Measurements from ENCODE around the gene MOV10.
"Not testable (repeated sequence)": the region's sequence is repeated elsewhere in the genome, so short reads cannot be mapped to it uniquely, and the experiment has no call there.

MOV10 gene

DNA sequence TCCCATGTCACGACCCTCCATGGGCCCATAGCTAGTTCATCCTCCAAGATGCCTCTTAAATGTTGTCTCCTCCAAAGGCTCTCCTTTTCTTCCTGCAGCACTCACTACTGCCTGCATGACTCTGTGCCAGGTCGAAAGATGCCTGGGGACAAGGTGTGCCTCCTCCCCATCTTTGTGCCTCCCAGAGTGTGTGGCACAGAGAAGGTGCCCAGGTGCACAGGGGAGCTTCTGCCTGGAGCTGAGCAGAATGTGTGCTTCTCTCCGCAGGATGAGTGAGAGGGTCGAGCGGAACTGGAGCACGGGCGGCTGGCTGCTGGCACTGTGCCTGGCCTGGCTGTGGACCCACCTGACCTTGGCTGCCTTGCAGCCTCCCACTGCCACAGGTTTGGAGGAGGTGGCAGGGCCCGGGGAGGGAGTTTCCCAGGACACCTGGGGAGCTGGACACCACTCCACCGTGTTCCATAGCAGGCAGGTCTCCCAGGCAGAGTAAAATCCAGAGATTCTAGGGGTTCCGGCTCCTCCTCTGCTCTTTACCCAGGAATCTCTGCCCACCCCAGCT lies 47.6 kb downstream of the MOV10 start:
- TF ChIP-seq CTCF (conservative IDR thresholded peaks at IDR 0.05; ENCODE audit: low read depth, low read length) = no peak
- DNase-seq (ENCODE audit: low read depth) = no peak
- H3K4me3 ChIP-seq (ENCODE audit: low read length) = no peak overlapping the region

DNA sequence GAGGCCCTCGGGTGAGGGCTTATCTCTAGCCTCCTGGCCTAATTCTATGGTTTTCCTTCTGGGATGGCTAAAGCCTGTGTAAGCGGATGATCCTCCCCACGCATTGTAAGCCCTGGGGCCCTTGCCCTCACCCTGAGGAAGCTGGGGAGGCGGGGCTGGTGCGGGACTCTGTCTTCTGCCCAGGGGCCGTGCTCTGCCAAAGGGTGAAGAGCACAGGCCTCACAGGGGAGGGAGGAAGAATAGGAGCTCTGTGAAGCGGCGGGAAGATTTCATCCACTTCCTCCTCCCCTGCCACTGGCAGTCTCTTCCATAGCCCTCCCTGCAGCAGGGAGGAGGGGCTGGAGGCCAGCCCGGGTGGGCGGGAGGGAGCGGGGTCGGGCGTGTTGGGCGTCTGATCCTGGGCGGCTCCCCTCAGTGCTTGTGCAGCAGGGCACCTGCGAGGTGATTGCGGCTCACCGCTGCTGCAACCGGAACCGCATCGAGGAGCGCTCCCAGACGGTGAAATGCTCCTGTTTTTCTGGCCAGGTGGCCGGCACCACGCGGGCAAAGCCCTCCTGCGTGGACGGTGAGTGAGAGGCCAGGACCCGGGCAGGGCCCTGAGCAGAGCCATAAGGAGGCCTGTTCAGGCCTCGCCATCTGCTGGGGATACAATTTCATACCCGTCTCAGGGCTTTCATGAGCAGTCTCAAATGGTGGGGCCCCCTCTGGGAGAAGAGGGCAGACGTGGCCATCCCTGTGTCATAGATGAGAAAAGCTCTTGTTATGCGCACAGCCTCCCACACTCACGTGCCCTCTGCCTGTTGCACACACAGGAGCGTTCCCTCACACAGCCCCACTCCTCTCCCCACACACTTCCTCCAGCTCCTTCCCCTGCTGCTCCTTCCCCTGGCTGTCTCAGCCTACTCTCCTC lies 48.4 kb downstream of the MOV10 start:
- H3K4me3 ChIP-seq (ENCODE audit: low read length) = no peak overlapping the region
- TF ChIP-seq CTCF (conservative IDR thresholded peaks at IDR 0.05; ENCODE audit: low read depth, low read length) = peak; percentile 11
- DNase-seq (ENCODE audit: low read depth) = peak; percentile 30

GRCh38 chr1:112723511-112723839 lies 49.0 kb downstream of the MOV10 start:
- no peak overlapping the region for H3K4me3 ChIP-seq (ENCODE audit: low read length)
- no peak for TF ChIP-seq CTCF (conservative IDR thresholded peaks at IDR 0.05; ENCODE audit: low read depth, low read length)
- DNase-seq (ENCODE audit: low read depth) = no peak

DNA sequence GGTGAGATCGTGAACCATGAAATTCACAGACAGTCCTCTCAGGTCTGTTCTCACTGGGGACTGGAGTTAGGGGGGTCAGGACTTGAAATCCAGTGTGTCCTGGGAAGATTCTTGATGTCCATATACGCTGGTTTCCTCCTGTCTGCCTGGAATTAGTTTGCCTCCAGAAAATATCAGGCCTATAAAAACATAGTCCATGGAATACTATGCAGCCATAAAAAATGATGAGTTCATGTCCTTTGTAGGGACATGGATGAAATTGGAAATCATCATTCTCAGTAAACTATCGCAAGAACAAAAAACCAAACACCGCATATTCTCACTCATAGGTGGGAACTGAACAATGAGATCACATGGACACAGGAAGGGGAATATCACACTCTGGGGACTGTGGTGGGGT lies 49.8 kb downstream of the MOV10 start:
- H3K4me3 ChIP-seq (ENCODE audit: low read length); DNase-seq (ENCODE audit: low read depth): not testable (repeated sequence)

GRCh38 chr1:112727716-112728115 lies 53.3 kb downstream of the MOV10 start:
- TF ChIP-seq CTCF (conservative IDR thresholded peaks at IDR 0.05; ENCODE audit: low read depth, low read length) = no peak
- DNase-seq (ENCODE audit: low read depth) = no peak
- no peak overlapping the region for H3K4me3 ChIP-seq (ENCODE audit: low read length)

GRCh38 chr1:112728306-112728971 lies 54.0 kb downstream of the MOV10 start:
- not testable (repeated sequence) for H3K4me3 ChIP-seq (ENCODE audit: low read length); DNase-seq (ENCODE audit: low read depth)

DNA sequence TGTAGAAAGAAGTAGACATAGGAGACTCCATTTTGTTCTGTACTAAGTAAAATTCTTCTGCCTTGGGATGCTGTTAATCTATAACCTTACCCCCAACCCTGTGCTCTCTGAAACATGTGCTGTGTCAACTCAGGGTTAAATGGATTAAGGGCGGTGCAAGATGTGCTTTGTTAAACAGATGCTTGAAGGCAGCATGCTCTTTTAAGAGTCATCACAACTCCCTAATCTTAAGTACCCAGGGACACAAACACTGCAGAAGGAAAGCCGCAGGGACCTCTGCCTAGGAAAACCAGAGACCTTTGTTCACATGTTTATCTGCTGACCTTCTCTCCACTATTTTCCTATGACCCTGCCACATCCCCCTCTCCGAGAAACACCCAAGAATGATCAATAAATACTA lies 54.6 kb downstream of the MOV10 start:
- H3K4me3 ChIP-seq (ENCODE audit: low read length); DNase-seq (ENCODE audit: low read depth): not testable (repeated sequence)

DNA sequence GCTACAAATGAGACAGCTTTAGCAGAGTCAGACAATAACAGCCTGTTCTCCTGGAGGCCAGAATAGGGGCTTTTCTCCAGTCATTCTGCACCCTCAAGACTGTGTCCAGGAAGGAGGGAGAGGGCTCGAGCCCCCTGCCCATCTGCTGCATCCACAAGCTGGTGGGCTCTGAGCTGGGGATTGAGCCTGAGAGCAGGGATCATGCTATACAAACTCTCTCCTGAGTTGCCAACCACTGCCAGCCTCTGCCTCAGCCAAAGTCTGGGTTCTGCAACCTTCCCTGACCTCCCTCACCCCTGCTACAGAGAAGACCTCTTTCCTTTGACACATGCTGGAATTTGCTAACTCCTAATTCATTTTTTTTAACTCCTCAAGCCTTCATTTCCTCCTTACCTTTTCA lies 55.5 kb downstream of the MOV10 start:
- no peak for DNase-seq (ENCODE audit: low read depth)
- no peak for TF ChIP-seq CTCF (conservative IDR thresholded peaks at IDR 0.05; ENCODE audit: low read depth, low read length)
- H3K4me3 ChIP-seq (ENCODE audit: low read length) = no peak overlapping the region

Measured in retinal pigment epithelial cell (primary cell).